ENCODE measurements around the gene DNAAF5. TPM values are rescaled to one million over a fixed set of nuclear protein-coding genes. Genes with fewer than 3 reads are reported as not detected.

DNAAF5 gene
- total RNA-seq, 4 donors from 2014 or later = 5.6 to 34.3 (median 13.3) TPM

DNA sequence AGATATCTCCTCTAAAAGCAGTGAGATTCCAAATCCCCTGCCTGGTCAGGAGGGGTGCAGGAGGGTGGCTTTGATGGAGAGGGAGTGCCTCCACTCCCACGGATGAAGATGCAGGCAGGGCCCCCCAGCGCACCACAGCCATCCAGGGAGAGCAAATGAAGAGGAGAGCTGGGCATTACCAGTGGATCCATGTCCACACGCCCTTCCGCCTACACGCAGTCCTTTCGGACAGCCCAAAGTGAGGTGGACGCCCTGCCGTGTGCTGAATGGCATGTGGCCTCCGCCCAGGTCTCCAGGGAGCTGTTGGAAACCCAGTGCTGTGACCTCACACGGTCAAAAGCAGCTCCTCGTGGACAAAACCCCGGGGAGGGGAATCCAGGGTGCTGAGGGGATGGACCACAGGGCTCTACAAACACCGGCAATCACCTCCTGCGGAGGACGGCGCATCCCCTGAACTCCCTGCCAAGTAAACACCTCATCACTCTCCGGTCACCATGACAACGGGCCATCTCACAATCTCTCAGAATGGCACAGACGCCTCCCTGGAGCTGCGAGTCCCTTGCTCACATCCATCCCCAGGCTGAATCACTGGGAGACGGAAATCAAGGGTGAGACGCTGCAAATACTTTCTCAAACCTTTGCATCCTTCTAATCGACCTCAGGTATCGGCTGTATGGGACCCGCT, 35.0 kb upstream of the DNAAF5 start:
- no peak for DNase-seq
- H3K27ac ChIP-seq = no peak overlapping the region
- TF ChIP-seq, protein P1, sequence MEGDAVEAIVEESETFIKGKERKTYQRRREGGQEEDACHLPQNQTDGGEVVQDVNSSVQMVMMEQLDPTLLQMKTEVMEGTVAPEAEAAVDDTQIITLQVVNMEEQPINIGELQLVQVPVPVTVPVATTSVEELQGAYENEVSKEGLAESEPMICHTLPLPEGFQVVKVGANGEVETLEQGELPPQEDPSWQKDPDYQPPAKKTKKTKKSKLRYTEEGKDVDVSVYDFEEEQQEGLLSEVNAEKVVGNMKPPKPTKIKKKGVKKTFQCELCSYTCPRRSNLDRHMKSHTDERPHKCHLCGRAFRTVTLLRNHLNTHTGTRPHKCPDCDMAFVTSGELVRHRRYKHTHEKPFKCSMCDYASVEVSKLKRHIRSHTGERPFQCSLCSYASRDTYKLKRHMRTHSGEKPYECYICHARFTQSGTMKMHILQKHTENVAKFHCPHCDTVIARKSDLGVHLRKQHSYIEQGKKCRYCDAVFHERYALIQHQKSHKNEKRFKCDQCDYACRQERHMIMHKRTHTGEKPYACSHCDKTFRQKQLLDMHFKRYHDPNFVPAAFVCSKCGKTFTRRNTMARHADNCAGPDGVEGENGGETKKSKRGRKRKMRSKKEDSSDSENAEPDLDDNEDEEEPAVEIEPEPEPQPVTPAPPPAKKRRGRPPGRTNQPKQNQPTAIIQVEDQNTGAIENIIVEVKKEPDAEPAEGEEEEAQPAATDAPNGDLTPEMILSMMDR (IDR thresholded peaks at IDR 0.05) = no peak
- no peak for TF ChIP-seq POLR2A (IDR thresholded peaks at IDR 0.05)
- no peaks in the 10 kb centered on the region for H3K4me1 ChIP-seq
- no peak overlapping the region for H3K4me3 ChIP-seq
- no peaks in the 10 kb centered on the region for H3K27me3 ChIP-seq
- H3K9me3 ChIP-seq = peaks cover 0 to 20% of the 10 kb centered on the region in 2 donors
- no peaks in the 10 kb centered on the region for H3K36me3 ChIP-seq
- intact Hi-C loops (cut with DNase I; ENCODE audit: low total_unique reads) = no loop called here

DNA sequence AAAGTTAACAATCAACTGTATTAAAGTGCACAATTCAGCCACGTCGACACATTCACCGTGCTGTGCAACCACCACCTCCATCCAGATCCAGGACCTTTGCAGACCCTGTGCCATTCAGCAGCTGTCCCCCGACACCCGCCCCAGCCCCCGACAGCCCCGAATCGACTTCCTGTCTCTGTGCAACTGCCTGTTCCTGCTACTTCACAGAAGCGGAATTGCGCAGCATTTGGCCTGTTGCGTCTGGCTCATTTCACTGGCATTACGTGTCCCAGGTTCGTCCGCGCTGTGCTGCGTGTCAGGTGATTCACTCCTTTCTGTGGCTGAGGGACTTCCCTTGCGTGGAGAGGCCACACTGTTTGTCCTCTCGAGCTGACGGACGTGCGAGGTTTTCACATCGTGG, 33.2 kb upstream of the DNAAF5 start:
- intact Hi-C loops (cut with DNase I; ENCODE audit: low total_unique reads) = no loop called here
- Histone ChIP-seq H3K4me3 (no peak overlapping the region), H3K9me3 (peaks cover 0 to 10% of the 10 kb centered on the region in 2 donors), H3K27me3 (no peaks in the 10 kb centered on the region), H3K27ac (no peak overlapping the region), H3K36me3 (no peaks in the 10 kb centered on the region), H3K4me1 (no peaks in the 10 kb centered on the region)
- DNase-seq = no peak
- TF ChIP-seq, protein P1 (IDR thresholded peaks at IDR 0.05) = no peak
- TF ChIP-seq POLR2A (IDR thresholded peaks at IDR 0.05) = no peak

GRCh38 chr7:696426-696811, 30.1 kb upstream of the DNAAF5 start:
- H3K36me3 ChIP-seq = no peaks in the 10 kb centered on the region
- H3K9me3 ChIP-seq = no peaks in the 10 kb centered on the region
- intact Hi-C loops (cut with DNase I; ENCODE audit: low total_unique reads) = no loop called here
- no peaks in the 10 kb centered on the region for H3K27me3 ChIP-seq
- no peaks in the 10 kb centered on the region for H3K4me1 ChIP-seq
- no peak overlapping the region for H3K27ac ChIP-seq
- no peak overlapping the region for H3K4me3 ChIP-seq
- DNase-seq = no peak
- TF ChIP-seq POLR2A (IDR thresholded peaks at IDR 0.05) = no peak
- TF ChIP-seq, protein P1 (IDR thresholded peaks at IDR 0.05) = no peak

- TF ChIP-seq, protein P1 (IDR thresholded peaks at IDR 0.05) = no peak
- TF ChIP-seq POLR2A (IDR thresholded peaks at IDR 0.05) = no peak
- intact Hi-C loops (cut with DNase I; ENCODE audit: low total_unique reads) = no loop called here
- H3K27ac ChIP-seq = peak overlapping the region in 1 of 2 donors; percentile 10
Measured at GRCh38 chr7:696812-697551, 29.5 kb upstream of the DNAAF5 start.

More at GRCh38 chr7:696812-697551, 29.5 kb upstream of the DNAAF5 start:
- no peak for DNase-seq
- no peaks in the 10 kb centered on the region for H3K4me1 ChIP-seq
- H3K9me3 ChIP-seq = no peaks in the 10 kb centered on the region
- H3K27me3 ChIP-seq = no peaks in the 10 kb centered on the region
- H3K4me3 ChIP-seq = no peak overlapping the region
- H3K36me3 ChIP-seq = no peaks in the 10 kb centered on the region

Data from uterus (tissue), 4 donors.